Measurements from ENCODE around the gene ZBTB17. TPM values are rescaled to one million over a fixed set of nuclear protein-coding genes. Genes with fewer than 3 reads are reported as not detected.
A peak's percentile ranks its signal among the peaks of the same experiment; 100 is the strongest.

ZBTB17 gene
- total RNA-seq, 1 experiment from 2014 or later: 17.4 TPM

DNA sequence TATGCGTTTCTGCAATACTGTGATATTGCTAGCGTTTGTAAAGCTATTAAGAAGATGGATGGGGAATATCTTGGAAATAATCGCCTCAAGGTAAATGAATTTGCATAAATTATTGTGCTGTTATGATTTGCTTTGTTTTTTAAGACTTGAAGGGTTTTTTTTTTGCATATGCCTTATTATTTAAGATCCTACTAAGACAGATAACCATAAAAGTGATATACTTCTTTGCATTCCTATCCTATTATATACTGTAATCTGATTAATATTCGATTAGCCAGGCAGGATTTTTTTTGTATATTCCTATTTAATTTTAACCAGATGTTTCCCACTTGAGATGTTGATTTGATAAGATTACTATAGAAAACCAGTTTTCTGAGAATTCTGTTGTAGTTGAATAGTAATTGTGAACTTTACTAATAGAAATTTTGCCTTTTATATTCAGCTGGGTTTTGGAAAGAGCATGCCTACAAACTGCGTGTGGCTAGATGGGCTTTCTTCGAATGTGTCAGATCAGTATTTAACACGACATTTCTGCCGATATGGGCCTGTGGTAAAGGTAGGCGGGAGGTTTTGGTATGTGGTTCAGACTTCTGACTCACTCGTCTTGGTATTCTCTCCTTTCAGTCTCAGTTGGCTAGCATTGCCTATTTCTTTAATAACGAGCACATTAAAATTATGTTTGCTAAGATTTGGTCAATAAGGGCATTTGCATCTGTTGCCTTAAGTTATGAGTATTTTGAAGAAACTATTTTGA lies 56.8 kb downstream of the ZBTB17 start:
- Histone ChIP-seq H3K27me3 (ENCODE audit: insufficient read depth, low read depth) (no peaks in the 10 kb centered on the region), H3K4me2 (peak overlapping the region; percentile 26; the same call in 1 of the 2 replicates), H3F3A (ENCODE audit: insufficient read depth, low read depth) (peaks cover 18% of the 10 kb centered on the region; the same call in 1 of the 2 replicates), H3K4me1 (replicated peaks; ENCODE audit: insufficient read depth) (peaks cover 12% of the 10 kb centered on the region), H3K36me3 (ENCODE audit: low read depth) (peaks cover 9% of the 10 kb centered on the region; the same call in 1 of the 2 replicates), H2AFZ (no peak overlapping the region), H4K20me1 (ENCODE audit: insufficient read depth) (no peaks in the 10 kb centered on the region; the same call in 1 of the 2 replicates), H3K79me2 (ENCODE audit: low read depth) (peaks cover 48% of the 10 kb centered on the region), H3K27ac (peak overlapping the region; percentile 39), H3K4me3 (no peak overlapping the region), H3K9me2 (ENCODE audit: insufficient read depth) (no peaks in the 10 kb centered on the region), H3K9me3 (ENCODE audit: insufficient read depth, low read depth) (no peaks in the 10 kb centered on the region)
- intact Hi-C loops (cut with micrococcal nuclease; ENCODE audit: unreplicated experiment): loop anchor here (5.0 kb wide), 1 partner anchor 72 kb away; the partner anchor contains the start of gene SPEN
- CTCF ChIA-PET: no interaction called here
- peak; percentile 52 to 58 for DNase-seq
- BruUV-seq (replicated peaks): no TSS peak
- POLR2A ChIA-PET (ENCODE audit: unreplicated experiment): interaction anchor here (0.6 kb wide), 1 partner anchor 70 kb away, joined by 24 read pairs; no protein-coding TSS in a partner anchor
- TF ChIP-seq EZH2 (IDR thresholded peaks at IDR 0.05; ENCODE audit: low read depth): no peak
- TF ChIP-seq, protein P1, sequence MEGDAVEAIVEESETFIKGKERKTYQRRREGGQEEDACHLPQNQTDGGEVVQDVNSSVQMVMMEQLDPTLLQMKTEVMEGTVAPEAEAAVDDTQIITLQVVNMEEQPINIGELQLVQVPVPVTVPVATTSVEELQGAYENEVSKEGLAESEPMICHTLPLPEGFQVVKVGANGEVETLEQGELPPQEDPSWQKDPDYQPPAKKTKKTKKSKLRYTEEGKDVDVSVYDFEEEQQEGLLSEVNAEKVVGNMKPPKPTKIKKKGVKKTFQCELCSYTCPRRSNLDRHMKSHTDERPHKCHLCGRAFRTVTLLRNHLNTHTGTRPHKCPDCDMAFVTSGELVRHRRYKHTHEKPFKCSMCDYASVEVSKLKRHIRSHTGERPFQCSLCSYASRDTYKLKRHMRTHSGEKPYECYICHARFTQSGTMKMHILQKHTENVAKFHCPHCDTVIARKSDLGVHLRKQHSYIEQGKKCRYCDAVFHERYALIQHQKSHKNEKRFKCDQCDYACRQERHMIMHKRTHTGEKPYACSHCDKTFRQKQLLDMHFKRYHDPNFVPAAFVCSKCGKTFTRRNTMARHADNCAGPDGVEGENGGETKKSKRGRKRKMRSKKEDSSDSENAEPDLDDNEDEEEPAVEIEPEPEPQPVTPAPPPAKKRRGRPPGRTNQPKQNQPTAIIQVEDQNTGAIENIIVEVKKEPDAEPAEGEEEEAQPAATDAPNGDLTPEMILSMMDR (conservative IDR thresholded peaks at IDR 0.05): no peak

DNA sequence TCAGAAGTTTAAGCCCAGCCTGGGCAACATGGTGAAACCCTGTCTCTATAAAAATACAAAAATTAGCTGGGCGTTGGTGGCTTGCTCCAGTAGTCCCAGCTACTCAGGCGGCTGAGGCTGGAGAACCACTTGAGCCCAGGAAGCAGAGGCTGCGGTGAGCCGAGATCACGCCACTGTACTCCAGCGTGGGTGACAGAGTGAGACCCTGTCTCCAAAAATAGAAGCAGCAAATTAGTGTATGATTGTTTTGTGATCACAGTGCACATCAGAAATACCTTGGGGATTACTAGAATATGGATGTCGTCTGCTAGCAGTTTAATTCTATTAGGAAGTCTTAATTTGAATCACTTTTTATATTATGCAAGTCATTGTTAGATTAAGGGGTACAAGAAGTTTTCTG lies 59.0 kb downstream of the ZBTB17 start:
- H3K4me2 ChIP-seq: no peak overlapping the region
- CTCF ChIA-PET: no interaction called here

DNA sequence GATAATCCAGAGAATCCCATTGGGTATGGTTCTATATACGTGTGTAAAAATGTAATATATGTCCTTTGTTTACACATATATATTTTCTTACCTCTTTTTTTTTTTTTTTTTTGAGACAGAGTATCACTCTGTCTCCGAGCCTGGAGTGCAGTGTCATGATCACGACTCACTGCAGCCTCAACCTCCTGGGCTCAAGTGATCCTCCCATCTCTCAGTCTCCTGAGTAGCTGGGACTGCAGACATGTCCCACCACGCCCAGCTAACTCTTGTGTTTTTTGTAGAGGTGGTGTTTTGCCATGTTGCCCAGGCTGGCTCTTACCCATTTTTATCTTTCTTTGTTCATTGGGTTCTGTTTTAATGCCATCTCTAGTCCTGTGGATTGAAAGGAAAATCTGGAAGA lies 59.5 kb downstream of the ZBTB17 start:
- DNase-seq: no peak
- H2AFZ ChIP-seq: no peak overlapping the region
- H4K20me1 ChIP-seq (ENCODE audit: insufficient read depth): no peaks in the 10 kb centered on the region; the same call in 1 of the 2 replicates
- H3K79me2 ChIP-seq (ENCODE audit: low read depth): peaks cover 64% of the 10 kb centered on the region
- no peaks in the 10 kb centered on the region for H3K27me3 ChIP-seq (ENCODE audit: insufficient read depth, low read depth)
- no peak for TF ChIP-seq EZH2 (IDR thresholded peaks at IDR 0.05; ENCODE audit: low read depth)
- TF ChIP-seq, protein P1 (conservative IDR thresholded peaks at IDR 0.05): no peak
- H3K4me3 ChIP-seq: no peak overlapping the region
- CTCF ChIA-PET: no interaction called here
- intact Hi-C loops (cut with micrococcal nuclease; ENCODE audit: unreplicated experiment): loop anchor here (5.0 kb wide), 1 partner anchor 69 kb away; the partner anchor contains the start of gene SPEN
- H3F3A ChIP-seq (ENCODE audit: insufficient read depth, low read depth): peaks cover 22% of the 10 kb centered on the region; the same call in 1 of the 2 replicates
- peaks cover 19% of the 10 kb centered on the region; the same call in 1 of the 2 replicates for H3K36me3 ChIP-seq (ENCODE audit: low read depth)
- peaks cover 24% of the 10 kb centered on the region for H3K4me1 ChIP-seq (replicated peaks; ENCODE audit: insufficient read depth)
- H3K4me2 ChIP-seq: no peak overlapping the region
- no TSS peak for BruUV-seq (replicated peaks)
- H3K27ac ChIP-seq: peak overlapping the region; percentile 43; the same call in 1 of the 2 replicates
- POLR2A ChIA-PET (ENCODE audit: unreplicated experiment): no interaction called here
- no peaks in the 10 kb centered on the region for H3K9me2 ChIP-seq (ENCODE audit: insufficient read depth)
- H3K9me3 ChIP-seq (ENCODE audit: insufficient read depth, low read depth): no peaks in the 10 kb centered on the region

More for the DNA sequence above, 59.0 kb downstream of the ZBTB17 start:
- Histone ChIP-seq H3K27ac (0 out of 2 replicates have a peak overlapping the region, but pooled peaks have one; percentile 12), H3K4me1 (replicated peaks; ENCODE audit: insufficient read depth) (peaks cover 23% of the 10 kb centered on the region), H3K79me2 (ENCODE audit: low read depth) (peaks cover 65% of the 10 kb centered on the region), H3K9me2 (ENCODE audit: insufficient read depth) (no peaks in the 10 kb centered on the region), H3K27me3 (ENCODE audit: insufficient read depth, low read depth) (no peaks in the 10 kb centered on the region), H4K20me1 (ENCODE audit: insufficient read depth) (no peaks in the 10 kb centered on the region; the same call in 1 of the 2 replicates), H3F3A (ENCODE audit: insufficient read depth, low read depth) (peaks cover 18% of the 10 kb centered on the region; the same call in 1 of the 2 replicates), H3K9me3 (ENCODE audit: insufficient read depth, low read depth) (no peaks in the 10 kb centered on the region), H2AFZ (no peak overlapping the region), H3K36me3 (ENCODE audit: low read depth) (peaks cover 15% of the 10 kb centered on the region; the same call in 1 of the 2 replicates), H3K4me3 (no peak overlapping the region)
- intact Hi-C loops (cut with micrococcal nuclease; ENCODE audit: unreplicated experiment): loop anchor here (5.0 kb wide), 1 partner anchor 70 kb away; the partner anchor contains the start of gene SPEN
- TF ChIP-seq, protein P1 (conservative IDR thresholded peaks at IDR 0.05): no peak
- TF ChIP-seq EZH2 (IDR thresholded peaks at IDR 0.05; ENCODE audit: low read depth): no peak
- POLR2A ChIA-PET (ENCODE audit: unreplicated experiment): no interaction called here
- no peak for DNase-seq
- BruUV-seq (replicated peaks): no TSS peak
